Measurements from ENCODE around the gene PRKD2. TPM values are rescaled to one million over a fixed set of nuclear protein-coding genes. Genes with fewer than 3 reads are reported as not detected.
"Not testable (repeated sequence)": the region's sequence is repeated elsewhere in the genome, so short reads cannot be mapped to it uniquely, and the experiment has no call there.

PRKD2 gene
- polyA plus RNA-seq, 3 donors from 2014 or later: 36.3 to 116 (median 36.3) TPM

DNA sequence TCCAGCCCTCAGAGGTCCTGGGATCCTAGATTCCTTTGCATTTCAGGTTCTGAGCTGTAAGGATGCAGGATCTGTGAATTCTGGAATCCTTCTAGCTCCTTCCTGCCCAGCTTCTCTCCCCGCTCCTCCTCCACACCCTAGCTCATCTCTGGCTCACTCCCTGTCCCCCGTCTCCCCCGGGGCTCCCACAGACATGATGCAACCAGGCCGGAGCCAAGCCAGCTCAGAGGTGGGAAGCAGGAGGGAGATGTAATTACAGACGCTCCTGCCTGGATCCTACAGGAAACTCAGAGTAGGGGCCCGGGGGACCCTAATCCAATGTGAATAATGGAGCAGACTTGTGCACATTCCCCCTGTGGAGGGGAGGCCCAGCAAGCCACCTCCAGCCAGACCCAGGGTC is 85.4 kb downstream of the PRKD2 start:
- no peak for DNase-seq
- peaks cover 11 to 14% of the 10 kb centered on the region in 2 donors for H3K4me1 Mint-ChIP-seq
- H3K36me3 Mint-ChIP-seq: no peaks in the 10 kb centered on the region
- H3K9me3 Mint-ChIP-seq: no peaks in the 10 kb centered on the region
- H3K4me3 Mint-ChIP-seq: no peak overlapping the region
- peaks cover 2 to 26% (median 12%) of the 10 kb centered on the region in 3 donors for H3K27me3 Mint-ChIP-seq (ENCODE audit: low read depth in 3 of 3)
- no peak overlapping the region for H3K27ac Mint-ChIP-seq

DNA sequence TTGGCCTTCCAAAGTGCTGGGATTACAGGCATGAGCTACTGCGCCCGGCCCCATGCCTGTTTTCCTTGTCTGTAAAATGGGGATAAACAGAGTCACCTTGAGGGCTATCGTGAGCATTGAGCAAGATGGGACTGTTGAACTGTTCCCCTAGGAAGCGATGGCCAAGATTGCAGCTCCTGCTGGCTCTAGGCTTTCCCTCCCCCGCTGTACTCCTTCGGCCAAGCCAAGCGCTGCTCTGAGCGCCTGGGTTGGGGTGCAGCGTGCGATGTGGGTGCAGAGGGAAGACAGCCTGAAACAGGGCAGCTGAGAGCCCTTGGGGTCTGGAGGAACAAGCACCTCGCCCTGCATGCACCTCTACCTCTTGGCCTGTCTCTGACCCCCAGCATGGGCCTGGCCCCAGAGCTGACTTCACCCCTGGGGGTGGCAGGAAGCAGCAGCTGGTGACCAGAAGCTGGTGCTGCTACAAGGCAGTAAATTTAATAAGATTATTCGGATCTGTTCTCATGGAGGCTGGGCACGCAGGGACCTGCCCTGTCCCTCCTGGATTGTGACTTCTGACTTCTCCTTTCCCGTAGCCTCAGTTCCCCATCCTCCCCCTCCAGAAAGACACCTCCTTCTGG is 86.2 kb downstream of the PRKD2 start:
- Mint-ChIP-seq H3K36me3 (no peaks in the 10 kb centered on the region), H3K27me3 (ENCODE audit: low read depth in 3 of 3) (peaks cover under 1 to 23% (median 12%) of the 10 kb centered on the region in 3 donors), H3K9me3 (no peaks in the 10 kb centered on the region), H3K4me1 (peaks cover 11 to 14% of the 10 kb centered on the region in 2 donors), H3K27ac (no peak overlapping the region), H3K4me3 (no peak overlapping the region)
- no peak for DNase-seq

DNA sequence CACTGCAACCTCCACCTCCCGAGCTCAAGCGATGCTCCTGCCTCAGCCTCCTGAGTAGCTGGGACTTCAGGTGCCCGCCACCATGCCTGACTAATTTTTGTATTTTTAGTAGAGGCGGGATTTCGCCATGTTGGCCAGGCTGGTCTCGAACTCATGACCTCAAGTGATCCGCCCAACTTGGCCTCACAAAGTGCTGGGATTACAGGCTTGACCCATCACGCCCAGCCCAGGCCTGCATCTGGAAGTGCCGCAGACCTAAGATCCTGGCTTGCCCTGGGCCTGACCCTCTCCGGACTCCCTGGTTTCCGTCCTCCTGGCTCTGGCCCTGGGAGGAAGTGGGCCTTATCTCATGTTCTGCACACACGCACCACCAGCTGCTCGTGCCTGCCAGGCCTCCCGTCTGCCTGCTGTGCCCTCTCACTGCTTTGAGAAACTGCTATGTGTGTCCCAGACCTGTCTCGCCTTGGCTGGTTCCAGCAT is 87.3 kb downstream of the PRKD2 start:
- no peak for DNase-seq
- Mint-ChIP-seq H3K27me3 (ENCODE audit: low read depth in 3 of 3) (peaks cover 0 to 23% (median 11%) of the 10 kb centered on the region in 3 donors), H3K9me3 (no peaks in the 10 kb centered on the region), H3K27ac (no peak overlapping the region), H3K4me3 (no peak overlapping the region), H3K36me3 (no peaks in the 10 kb centered on the region), H3K4me1 (peaks cover 10 to 11% of the 10 kb centered on the region in 2 donors)

DNA sequence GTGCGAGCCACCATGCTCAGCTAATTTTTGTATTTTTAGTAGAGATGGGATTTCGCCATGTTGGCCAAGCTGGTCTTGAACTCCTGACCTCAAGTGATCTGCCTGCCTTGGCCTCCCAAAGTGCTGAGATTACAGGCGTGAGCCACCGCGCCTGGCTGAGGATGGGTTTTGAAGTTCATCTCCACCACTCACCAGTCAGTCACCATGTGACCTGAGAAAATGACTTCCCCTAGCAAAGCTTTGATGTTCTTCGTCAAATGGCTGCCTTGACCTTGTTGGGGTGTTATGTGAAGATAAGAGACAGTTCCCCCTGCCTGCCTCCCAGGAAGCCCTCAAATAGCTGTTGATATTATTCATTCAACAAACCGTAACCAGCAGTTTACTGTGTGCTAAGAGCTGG is 87.9 kb downstream of the PRKD2 start:
- Mint-ChIP-seq H3K27me3 (ENCODE audit: low read depth in 3 of 3) (peaks cover 0 to 22% (median 11%) of the 10 kb centered on the region in 3 donors), H3K4me1 (peaks cover 8 to 10% of the 10 kb centered on the region in 2 donors)
- H3K27ac Mint-ChIP-seq, H3K36me3 Mint-ChIP-seq, H3K9me3 Mint-ChIP-seq, DNase-seq, H3K4me3 Mint-ChIP-seq: not testable (repeated sequence)

DNA sequence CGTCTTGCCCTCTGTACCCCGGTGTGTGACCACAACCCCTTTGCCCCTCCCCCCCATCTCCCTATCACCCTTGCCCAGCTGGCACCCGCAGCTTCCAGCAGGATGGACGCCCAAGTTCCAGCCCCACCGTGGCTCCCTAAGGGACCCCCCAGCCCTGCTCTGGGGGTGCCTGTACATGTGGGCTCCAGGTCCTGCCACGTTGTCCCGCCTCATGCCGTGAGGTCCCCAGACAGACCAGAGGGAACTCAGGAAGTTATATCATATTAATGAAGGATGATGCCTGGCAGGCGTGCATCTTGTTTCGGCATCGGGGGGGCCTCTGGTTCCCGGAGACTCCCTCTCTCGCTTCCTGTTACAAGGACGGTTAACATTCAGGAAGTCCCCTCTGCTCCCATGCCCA is 90.5 kb downstream of the PRKD2 start:
- H3K9me3 Mint-ChIP-seq: no peaks in the 10 kb centered on the region
- peaks cover 0 to 10% (median 1%) of the 10 kb centered on the region in 3 donors for H3K27me3 Mint-ChIP-seq (ENCODE audit: low read depth in 3 of 3)
- H3K27ac Mint-ChIP-seq: no peak overlapping the region
- no peak for DNase-seq
- no peaks in the 10 kb centered on the region for H3K36me3 Mint-ChIP-seq
- H3K4me3 Mint-ChIP-seq: no peak overlapping the region
- no peaks in the 10 kb centered on the region for H3K4me1 Mint-ChIP-seq

DNA sequence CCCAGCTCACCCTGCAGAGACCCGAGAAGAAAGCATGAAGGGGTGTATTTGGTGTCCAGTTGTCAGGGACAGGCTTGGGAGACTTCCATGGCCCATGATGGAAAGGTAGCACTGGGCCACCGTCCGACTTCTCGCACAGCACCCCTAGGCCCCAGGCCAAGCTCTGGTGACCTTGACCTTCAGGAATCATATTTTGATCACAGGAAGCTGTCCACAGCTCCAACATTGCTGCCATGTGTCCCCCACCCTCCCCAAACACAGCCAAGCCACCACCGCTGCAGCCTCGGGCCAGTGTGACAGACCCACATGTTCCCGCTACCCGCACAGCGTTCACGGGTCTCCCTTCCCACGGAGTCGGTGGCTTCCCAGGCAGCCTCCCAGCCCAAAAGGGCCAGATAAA is 91.2 kb downstream of the PRKD2 start:
- H3K9me3 Mint-ChIP-seq: no peaks in the 10 kb centered on the region
- no peaks in the 10 kb centered on the region for H3K4me1 Mint-ChIP-seq
- H3K4me3 Mint-ChIP-seq: no peak overlapping the region
- no peak overlapping the region for H3K27ac Mint-ChIP-seq
- no peaks in the 10 kb centered on the region for H3K36me3 Mint-ChIP-seq
- peaks cover 0 to 7% (median 1%) of the 10 kb centered on the region in 3 donors for H3K27me3 Mint-ChIP-seq (ENCODE audit: low read depth in 3 of 3)
- no peak for DNase-seq

DNA sequence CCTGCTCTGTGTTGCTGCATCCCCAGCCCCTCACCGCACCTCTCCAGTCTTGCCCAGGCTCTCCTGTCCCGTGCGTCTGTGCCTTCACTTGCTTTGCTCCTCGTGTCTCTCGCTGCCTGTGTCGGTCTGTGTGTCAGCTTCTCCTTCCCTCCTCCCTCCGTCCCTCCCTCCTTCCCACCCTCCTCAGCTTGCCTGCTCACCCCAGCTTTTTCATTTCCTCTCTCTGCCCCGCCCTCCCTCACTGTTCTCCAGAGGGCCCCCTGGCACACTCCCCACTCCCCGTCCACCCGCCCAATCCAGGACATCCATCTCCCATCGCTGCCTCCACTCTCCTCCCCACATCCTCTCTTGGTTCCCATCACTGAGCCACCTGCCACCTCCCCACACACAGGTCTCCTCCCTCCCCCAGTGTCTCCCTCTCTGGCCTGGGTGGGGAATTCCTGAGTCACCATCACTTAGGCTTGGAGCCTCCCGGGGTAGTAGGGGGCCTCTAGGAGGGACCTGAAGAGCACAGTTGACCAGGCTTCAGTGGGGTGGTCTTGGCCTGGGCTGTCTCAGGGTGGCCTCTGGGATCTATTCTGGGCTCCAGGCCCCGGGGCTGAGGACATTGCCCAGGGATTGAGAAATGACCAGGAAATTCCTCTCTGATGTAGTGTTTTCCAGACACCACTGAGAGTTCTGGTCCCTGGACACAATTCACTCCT is 91.8 kb downstream of the PRKD2 start, which contains the start of gene PTGIR:
Gene PTGIR, minus strand, starts transcription at position 132 of the 704 bp plus-strand sequence. CDS start 864 bp downstream, outside the sequence.
- H3K4me1 Mint-ChIP-seq: no peaks in the 10 kb centered on the region
- no peak within 1 kb of the TSS for H3K27ac Mint-ChIP-seq
- DNase-seq: no peak
- no peaks in the 10 kb centered on the region for H3K9me3 Mint-ChIP-seq
- no peaks in the 10 kb centered on the region for H3K36me3 Mint-ChIP-seq
- no peak within 1 kb of the TSS for H3K4me3 Mint-ChIP-seq
- peaks cover 0 to 7% (median 1%) of the 10 kb centered on the region in 3 donors for H3K27me3 Mint-ChIP-seq (ENCODE audit: low read depth in 3 of 3)

Other genes starting within 250 kb of the PRKD2 start
- not detected for gene PNMA8A, start 245.6 kb downstream of the PRKD2 start, polyA plus RNA-seq
- not detected for gene PNMA8B, start 221.2 kb downstream of the PRKD2 start, polyA plus RNA-seq
- gene CALM3, start 115.8 kb downstream of the PRKD2 start, polyA plus RNA-seq: 100 to 1,000 TPM; 151 to 185 (median 178) TPM
- gene PTGIR, start 92.0 kb downstream of the PRKD2 start, polyA plus RNA-seq: under 1 TPM in 2 of 3 donors, not detected in 1; 0.14 to 0.52 TPM
- gene GNG8, start 80.9 kb downstream of the PRKD2 start, polyA plus RNA-seq: not detected
- not detected for gene DACT3, start 55.9 kb downstream of the PRKD2 start, polyA plus RNA-seq
- gene FKRP, start 28.9 kb upstream of the PRKD2 start, polyA plus RNA-seq: 1 to 10 TPM in 2 of 3 donors, not detected in 1; 2.2 to 5.4 TPM
- 10 to 100 TPM in 2 of 3 donors, 1 to 10 TPM in 1; 8.8 to 26.8 (median 10.8) TPM for gene STRN4, start 29.3 kb upstream of the PRKD2 start, polyA plus RNA-seq
- 10 to 100 TPM; 17.4 to 37.7 (median 32.6) TPM for gene SLC1A5, start 71.5 kb upstream of the PRKD2 start, polyA plus RNA-seq
- gene AP2S1, start 133.7 kb upstream of the PRKD2 start, polyA plus RNA-seq: 100 to 1,000 TPM in 1 of 3 donors, 10 to 100 TPM in 2; 86.8 to 116 (median 90.3) TPM
- gene ARHGAP35, start 143.9 kb upstream of the PRKD2 start, polyA plus RNA-seq: 1 to 10 TPM; 1.5 to 6.9 (median 2.7) TPM